Cerebellar cortex (tissue), 1 donor: Measurements from ENCODE around the gene PEAR1.

Experiments
- DNase-seq: peaks from one replicate; pipeline ENCODE4 v3.0.0-alpha.2; 2015; ENCODE audit warnings: low spot score

PEAR1 gene

GRCh38 chr1:156963621-156964020 is 70.1 kb downstream of the PEAR1 start:
- no peak for DNase-seq

GRCh38 chr1:156964441-156964840 is 70.9 kb downstream of the PEAR1 start:
- no peak for DNase-seq
